Loucy (cell line): ENCODE results near the gene S100A3.

Source experiments
- EZH2phosphoT487 ChIP-seq: fragments of 200-600 bp; IDR thresholded peaks from 2 replicates; pipeline ENCODE4 v1.6.1; 2018; ENCODE audit warnings: antibody characterized with exemption, mild to moderate bottlenecking, moderate library complexity, borderline replicate concordance
- TF ChIP-seq, protein P1 (sequence below): fragments of 200-600 bp; sonication (generic); conservative IDR thresholded peaks from 2 replicates; pipeline ENCODE4 v1.5.1; 2014; ENCODE audit warnings: mild to moderate bottlenecking, antibody characterized with exemption, low read length

DNA sequence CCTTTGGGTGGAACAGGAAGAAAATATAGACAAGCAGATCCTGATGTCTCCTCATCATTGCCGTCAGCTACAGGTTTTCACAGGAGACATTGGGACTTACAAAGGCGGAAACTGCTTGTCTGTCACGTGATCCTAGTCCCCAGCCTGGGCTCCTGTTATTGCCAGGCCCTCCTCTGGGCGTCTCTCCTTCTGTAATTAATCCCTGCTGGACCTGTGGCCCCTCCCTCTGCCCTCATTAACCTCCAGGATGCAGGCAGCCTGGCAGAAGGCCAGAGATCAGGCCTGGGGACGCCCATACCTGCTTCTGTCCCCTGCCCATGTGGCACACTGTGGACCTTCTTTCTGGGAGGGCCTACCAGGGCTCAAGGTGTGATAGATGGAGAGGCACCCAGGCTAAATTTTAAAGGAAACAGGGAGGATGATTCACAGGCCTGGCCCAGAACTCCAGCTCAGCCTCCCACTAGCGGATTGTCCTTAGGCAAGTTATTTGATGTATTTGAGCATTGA lies 10.7 kb downstream of the S100A3 start:
- TF ChIP-seq, protein P1, sequence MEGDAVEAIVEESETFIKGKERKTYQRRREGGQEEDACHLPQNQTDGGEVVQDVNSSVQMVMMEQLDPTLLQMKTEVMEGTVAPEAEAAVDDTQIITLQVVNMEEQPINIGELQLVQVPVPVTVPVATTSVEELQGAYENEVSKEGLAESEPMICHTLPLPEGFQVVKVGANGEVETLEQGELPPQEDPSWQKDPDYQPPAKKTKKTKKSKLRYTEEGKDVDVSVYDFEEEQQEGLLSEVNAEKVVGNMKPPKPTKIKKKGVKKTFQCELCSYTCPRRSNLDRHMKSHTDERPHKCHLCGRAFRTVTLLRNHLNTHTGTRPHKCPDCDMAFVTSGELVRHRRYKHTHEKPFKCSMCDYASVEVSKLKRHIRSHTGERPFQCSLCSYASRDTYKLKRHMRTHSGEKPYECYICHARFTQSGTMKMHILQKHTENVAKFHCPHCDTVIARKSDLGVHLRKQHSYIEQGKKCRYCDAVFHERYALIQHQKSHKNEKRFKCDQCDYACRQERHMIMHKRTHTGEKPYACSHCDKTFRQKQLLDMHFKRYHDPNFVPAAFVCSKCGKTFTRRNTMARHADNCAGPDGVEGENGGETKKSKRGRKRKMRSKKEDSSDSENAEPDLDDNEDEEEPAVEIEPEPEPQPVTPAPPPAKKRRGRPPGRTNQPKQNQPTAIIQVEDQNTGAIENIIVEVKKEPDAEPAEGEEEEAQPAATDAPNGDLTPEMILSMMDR: no peak
- no peak for TF ChIP-seq EZH2phosphoT487
